Subcutaneous abdominal adipose tissue (tissue), 5 donors: ENCODE measurements around the gene PIANP.
"Not testable (repeated sequence)": the region's sequence is repeated elsewhere in the genome, so short reads cannot be mapped to it uniquely, and the experiment has no call there.

ENCODE experiments used
- H3K27ac ChIP-seq: one replicate; pipeline ENCODE4 v1.7.0; 2013; ENCODE audit warnings: low read depth, mild to moderate bottlenecking, inconsistent platforms, low read length, moderate library complexity
- H3K27me3 ChIP-seq, 5 donors: one replicate each; pipeline ENCODE4 v1.7.0; 2013; ENCODE audit warnings: low read length in 5 of 5, inconsistent platforms in 1 of 5; ENCODE audit not compliant: control insufficient read depth in 5 of 5, insufficient read depth in 4 of 5
- H3K36me3 ChIP-seq, 5 donors: one replicate each; pipeline ENCODE4 v1.7.0; 2013; ENCODE audit warnings: low read length in 5 of 5; ENCODE audit not compliant: control insufficient read depth in 5 of 5, insufficient read depth in 5 of 5
- H3K4me1 ChIP-seq, 5 donors: one replicate each; pipeline ENCODE4 v1.7.0; 2013; ENCODE audit warnings: low read length in 5 of 5, mild to moderate bottlenecking in 3 of 5, moderate library complexity in 1 of 5; ENCODE audit not compliant: control insufficient read depth in 5 of 5, insufficient read depth in 5 of 5
- H3K4me3 ChIP-seq, 5 donors: one replicate each; pipeline ENCODE4 v1.7.0; 2013; ENCODE audit warnings: low read length in 5 of 5, low read depth in 1 of 5
- H3K9ac ChIP-seq, 5 donors: one replicate each; pipeline ENCODE4 v1.7.0; 2013; ENCODE audit warnings: low read length in 5 of 5, mild to moderate bottlenecking in 4 of 5, moderate library complexity in 3 of 5
- H3K9me3 ChIP-seq, 5 donors: one replicate each; pipeline ENCODE4 v1.7.0; 2013; ENCODE audit warnings: low read length in 5 of 5; ENCODE audit not compliant: control insufficient read depth in 5 of 5
- donor health status: healthy.
- donor health status: healthy.
- donor health status: healthy.
- donor health status: healthy.
- donor health status: healthy.

PIANP gene

DNA sequence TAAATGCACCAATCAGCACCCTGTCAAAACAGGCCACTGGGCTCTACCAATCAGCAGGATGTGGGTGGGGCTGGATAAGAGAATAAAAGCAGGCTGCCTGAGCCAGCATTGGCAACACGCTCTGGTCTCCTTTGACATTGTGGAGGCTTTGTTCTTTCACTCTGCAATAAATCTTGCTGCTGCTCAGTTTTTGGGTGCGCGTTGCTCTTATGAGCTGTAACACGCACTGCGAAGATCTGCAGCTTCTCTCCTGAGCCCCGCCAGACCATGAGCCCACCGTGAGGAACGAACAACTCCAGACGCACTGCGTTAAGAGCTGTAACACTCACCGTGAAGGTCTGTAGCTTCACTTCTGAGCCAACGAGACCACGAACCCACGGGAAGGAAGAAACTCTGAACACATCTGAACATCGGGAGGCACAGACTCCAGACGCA lies 8.4 kb upstream of the PIANP start:
- H3K27ac ChIP-seq, result no peak overlapping the region
- no peaks in the 10 kb centered on the region for H3K36me3 ChIP-seq
- peaks cover 3 to 17% (median 4%) of the 10 kb centered on the region in 5 donors for H3K27me3 ChIP-seq
- H3K4me3 ChIP-seq, result no peak overlapping the region
- H3K9me3 ChIP-seq, result no peaks in the 10 kb centered on the region
- H3K4me1 ChIP-seq, result no peaks in the 10 kb centered on the region
- H3K9ac ChIP-seq, result no peak overlapping the region

DNA sequence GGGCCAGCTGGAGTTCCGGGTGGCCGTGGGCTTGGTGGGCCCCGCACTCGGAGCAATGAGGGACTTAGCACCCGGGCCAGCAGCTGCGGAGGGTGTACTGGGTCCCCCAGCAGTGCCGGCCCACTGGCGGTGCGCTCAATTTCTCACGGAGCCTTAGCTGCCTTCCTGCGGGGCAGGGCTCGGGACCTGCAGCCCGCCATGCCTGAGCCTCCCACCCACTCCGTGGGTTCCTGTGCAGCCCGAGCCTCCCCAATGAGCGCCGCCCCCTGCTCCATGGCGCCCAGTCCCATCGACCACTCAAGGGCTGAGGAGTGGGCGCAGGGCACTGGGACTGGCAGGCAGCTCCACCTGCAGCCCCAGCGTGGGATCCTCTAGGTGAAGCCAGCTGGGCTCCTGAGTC lies 7.7 kb upstream of the PIANP start:
- H3K36me3 ChIP-seq, H3K27ac ChIP-seq, H3K4me1 ChIP-seq, H3K9me3 ChIP-seq, H3K4me3 ChIP-seq, H3K9ac ChIP-seq: not testable (repeated sequence)
- peaks cover 7 to 23% (median 10%) of the 10 kb centered on the region in 5 donors for H3K27me3 ChIP-seq

GRCh38 chr12:6703631-6704030 lies 3.0 kb upstream of the PIANP start:
- no peak overlapping the region for H3K9ac ChIP-seq
- H3K36me3 ChIP-seq, result no peaks in the 10 kb centered on the region
- H3K9me3 ChIP-seq, result no peaks in the 10 kb centered on the region
- H3K4me1 ChIP-seq, result peaks cover 0 to 15% (median 9%) of the 10 kb centered on the region in 5 donors
- no peak overlapping the region for H3K27ac ChIP-seq
- no peak overlapping the region for H3K4me3 ChIP-seq
- H3K27me3 ChIP-seq, result peaks cover 33 to 48% (median 39%) of the 10 kb centered on the region in 5 donors

GRCh38 chr12:6701078-6701768 lies 608 bp upstream of the PIANP start:
- Histone ChIP-seq H3K27ac (no peak overlapping the region), H3K9me3 (no peaks in the 10 kb centered on the region)

GRCh38 chr12:6699989-6700645 lies 498 bp downstream of the PIANP start:
- Histone ChIP-seq H3K36me3 (no peaks in the 10 kb centered on the region), H3K27me3 (peaks cover 54 to 78% (median 66%) of the 10 kb centered on the region in 5 donors), H3K27ac (no peak overlapping the region), H3K9me3 (no peaks in the 10 kb centered on the region), H3K4me1 (peaks cover 0 to 15% (median 9%) of the 10 kb centered on the region in 5 donors), H3K4me3 (peak overlapping the region in 2 of 5 donors; percentile 12 to 40), H3K9ac (no peak overlapping the region)

More at GRCh38 chr12:6701078-6701768, 608 bp upstream of the PIANP start:
- Histone ChIP-seq H3K36me3 (no peaks in the 10 kb centered on the region), H3K4me1 (peaks cover 0 to 15% (median 9%) of the 10 kb centered on the region in 5 donors), H3K9ac (no peak overlapping the region), H3K4me3 (peak overlapping the region in 2 of 5 donors; percentile 37 to 45), H3K27me3 (peaks cover 49 to 72% (median 58%) of the 10 kb centered on the region in 5 donors)

DNA sequence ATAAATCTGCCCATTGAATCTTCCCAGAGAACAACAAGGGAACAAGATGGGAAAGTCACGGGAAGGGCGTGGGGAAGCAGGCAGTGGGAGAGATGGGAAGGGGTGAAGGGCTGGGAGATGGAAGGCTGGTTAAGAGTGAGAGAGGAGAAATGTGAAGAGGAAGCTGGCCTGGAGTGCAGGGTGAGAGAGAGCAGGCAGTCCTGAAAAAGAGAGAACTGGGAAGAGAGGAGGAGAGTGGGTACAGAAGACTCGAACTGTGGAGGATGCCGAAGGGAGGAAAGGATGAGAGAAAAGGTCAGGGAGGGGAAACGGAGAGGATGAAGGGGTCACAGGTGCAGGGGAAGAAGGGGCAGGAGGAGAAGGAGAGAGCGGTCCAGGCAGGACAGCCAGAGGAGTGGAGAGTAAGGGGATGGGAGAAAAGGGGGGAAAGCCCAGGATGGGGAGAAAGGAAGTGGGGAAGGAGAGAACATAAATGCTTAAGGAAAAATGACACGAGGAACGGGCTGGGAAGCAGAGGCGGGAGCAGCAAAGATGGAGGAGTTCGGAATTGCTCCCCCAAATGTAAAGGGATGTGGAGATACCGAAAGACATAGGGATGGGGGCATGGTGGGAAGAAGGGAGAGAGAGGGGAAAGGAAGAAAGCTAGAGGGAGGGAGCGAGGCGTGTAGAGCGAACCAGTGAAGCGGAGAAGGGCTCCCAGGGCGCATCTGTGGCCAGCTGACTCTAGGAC lies 1.2 kb downstream of the PIANP start:
- Histone ChIP-seq H3K27ac (no peak overlapping the region), H3K4me3 (no peak overlapping the region), H3K9ac (no peak overlapping the region), H3K4me1 (peaks cover 0 to 15% (median 9%) of the 10 kb centered on the region in 5 donors), H3K36me3 (no peaks in the 10 kb centered on the region), H3K9me3 (no peaks in the 10 kb centered on the region), H3K27me3 (peaks cover 54 to 75% (median 67%) of the 10 kb centered on the region in 5 donors)

DNA sequence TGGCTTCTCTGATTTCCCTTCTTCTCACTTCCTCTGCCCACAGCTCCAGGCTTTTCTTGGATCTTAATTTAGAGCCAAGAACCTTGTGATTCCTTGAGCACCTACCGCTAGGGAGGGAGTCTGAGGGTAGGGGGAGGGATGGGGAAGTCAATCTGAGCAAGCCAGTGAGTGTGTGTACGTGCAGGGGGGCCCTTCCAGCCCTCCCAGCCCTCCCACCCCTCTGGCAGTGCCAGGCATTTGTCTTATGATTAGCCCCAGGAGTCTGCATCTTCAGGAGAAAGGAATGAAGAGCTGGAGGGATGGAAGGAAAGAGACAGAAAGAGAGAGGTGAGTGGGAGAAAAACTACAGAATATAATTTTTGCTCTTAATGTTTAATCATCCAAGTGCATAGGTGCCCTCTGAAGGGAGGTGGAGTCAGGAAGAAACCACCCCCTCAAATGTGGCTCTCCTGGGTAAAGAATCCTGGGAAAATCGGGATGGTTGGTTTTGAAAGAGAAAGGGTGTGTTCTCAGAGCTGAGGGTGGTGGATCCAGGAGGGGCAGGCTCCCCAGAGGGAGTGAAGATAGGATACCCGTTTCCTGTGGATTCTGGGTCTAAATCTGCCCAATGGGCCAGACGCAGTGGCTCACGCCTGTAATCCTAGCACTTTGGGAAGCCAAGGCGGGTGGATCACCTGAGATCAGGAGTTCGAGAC lies 2.1 kb downstream of the PIANP start:
- H3K27ac ChIP-seq, result no peak overlapping the region
- no peaks in the 10 kb centered on the region for H3K9me3 ChIP-seq
- no peaks in the 10 kb centered on the region for H3K36me3 ChIP-seq
- H3K27me3 ChIP-seq, result peaks cover 50 to 71% (median 68%) of the 10 kb centered on the region in 5 donors
- no peak overlapping the region for H3K4me3 ChIP-seq
- H3K9ac ChIP-seq, result no peak overlapping the region
- H3K4me1 ChIP-seq, result peaks cover 0 to 15% (median 9%) of the 10 kb centered on the region in 5 donors

DNA sequence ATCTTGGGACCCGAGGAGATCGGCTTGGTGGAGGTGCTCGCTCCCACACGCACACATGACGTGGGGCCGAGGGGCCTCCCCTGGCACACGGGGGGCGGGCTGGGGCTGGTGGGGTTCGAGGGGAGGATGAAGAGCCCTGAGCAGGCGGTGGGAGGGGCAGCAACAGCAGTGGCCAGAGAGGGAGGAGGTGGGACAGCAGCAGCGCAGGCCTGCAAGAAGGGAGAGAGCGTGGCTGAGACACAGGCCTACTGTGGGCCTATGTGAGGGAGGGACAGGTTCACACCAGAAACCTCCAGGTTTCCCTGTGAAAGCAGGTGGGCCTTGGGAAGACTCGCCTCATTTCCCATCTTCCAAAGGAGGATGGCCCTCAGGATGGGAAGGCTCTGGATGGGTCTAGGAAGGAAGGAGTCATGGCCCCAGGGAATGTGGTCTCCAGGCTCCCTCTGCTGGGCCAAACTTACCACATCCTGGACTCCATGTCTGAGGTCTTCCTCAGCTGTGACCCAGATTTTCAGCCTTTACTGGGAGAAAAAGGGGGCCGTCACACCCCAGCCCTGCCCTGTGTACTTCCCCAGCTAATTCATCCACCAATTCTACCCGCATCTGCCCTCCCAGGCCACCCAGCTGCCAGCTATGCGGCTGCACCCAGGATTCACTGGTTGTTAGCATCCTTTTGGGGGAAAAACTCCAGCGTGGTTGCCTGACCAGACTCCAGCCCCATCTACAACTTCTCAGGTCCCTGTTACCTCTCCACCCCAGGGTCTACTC lies 2.8 kb downstream of the PIANP start:
- no peak overlapping the region for H3K27ac ChIP-seq
- no peaks in the 10 kb centered on the region for H3K9me3 ChIP-seq
- H3K4me3 ChIP-seq, result no peak overlapping the region
- H3K27me3 ChIP-seq, result peaks cover 47 to 70% (median 66%) of the 10 kb centered on the region in 5 donors
- no peaks in the 10 kb centered on the region for H3K36me3 ChIP-seq
- H3K4me1 ChIP-seq, result peaks cover 0 to 15% (median 9%) of the 10 kb centered on the region in 5 donors
- no peak overlapping the region for H3K9ac ChIP-seq
